ENCODE data around the gene PLA2G4A. TPM values are rescaled to one million over a fixed set of nuclear protein-coding genes. Genes with fewer than 3 reads are reported as not detected.

PLA2G4A gene
- total RNA-seq, 4 donors from 2014 or later = 11.0 to 13.8 (median 11.6) TPM

GRCh38 chr1:187001198-187001889, 172.6 kb downstream of the PLA2G4A start:
- Histone ChIP-seq H3K27me3 (no peaks in the 10 kb centered on the region), H3K4me1 (peaks cover 4% of the 10 kb centered on the region), H3K4me3 (no peak overlapping the region), H3K27ac (no peak overlapping the region), H3K9me3 (no peaks in the 10 kb centered on the region), H3K36me3 (no peaks in the 10 kb centered on the region)
- peak in 1 of 3 donors; percentile 58 for TF ChIP-seq POLR2AphosphoS5 (IDR thresholded peaks at IDR 0.05)
- no peak for TF ChIP-seq POLR2A (IDR thresholded peaks at IDR 0.05)
- TF ChIP-seq CTCF (IDR thresholded peaks at IDR 0.05) = no peak
- DNase-seq (ENCODE audit: low spot score in 2 of 2) = no peak
- WGBS = 34% methylated on average over 4 of the region's 4 CpGs

- 85% methylated on average over 8 of the region's 8 CpGs for WGBS
- peaks cover 4% of the 10 kb centered on the region for H3K4me1 ChIP-seq
- H3K27me3 ChIP-seq = no peaks in the 10 kb centered on the region
- no peak for TF ChIP-seq CTCF (IDR thresholded peaks at IDR 0.05)
- no peak for TF ChIP-seq EP300 (IDR thresholded peaks at IDR 0.05)
- TF ChIP-seq POLR2A (IDR thresholded peaks at IDR 0.05) = no peak
- TF ChIP-seq POLR2AphosphoS5 (IDR thresholded peaks at IDR 0.05) = no peak
- H3K9me3 ChIP-seq = no peaks in the 10 kb centered on the region
- H3K36me3 ChIP-seq = no peaks in the 10 kb centered on the region
- H3K27ac ChIP-seq = no peak overlapping the region
- no peak for DNase-seq (ENCODE audit: low spot score in 2 of 2)
- H3K4me3 ChIP-seq = no peak overlapping the region
Observed at GRCh38 chr1:187003353-187003752, 174.6 kb downstream of the PLA2G4A start.

- no peaks in the 10 kb centered on the region for H3K27me3 ChIP-seq
- DNase-seq (ENCODE audit: low spot score in 2 of 2) = no peak
- 62% methylated on average over 2 of the region's 2 CpGs for WGBS
- no peaks in the 10 kb centered on the region for H3K9me3 ChIP-seq
- H3K4me3 ChIP-seq = no peak overlapping the region
- H3K27ac ChIP-seq = no peak overlapping the region
- H3K4me1 ChIP-seq = peaks cover 2% of the 10 kb centered on the region
- H3K36me3 ChIP-seq = no peaks in the 10 kb centered on the region
- no peak for TF ChIP-seq CTCF (IDR thresholded peaks at IDR 0.05)
Observed at GRCh38 chr1:187006896-187007295, 178.1 kb downstream of the PLA2G4A start.

GRCh38 chr1:187009320-187009719, 180.6 kb downstream of the PLA2G4A start:
- TF ChIP-seq POLR2AphosphoS5 (IDR thresholded peaks at IDR 0.05) = no peak
- TF ChIP-seq EP300 (IDR thresholded peaks at IDR 0.05) = no peak
- no peak for TF ChIP-seq POLR2A (IDR thresholded peaks at IDR 0.05)
- no peak for TF ChIP-seq CTCF (IDR thresholded peaks at IDR 0.05)
- Histone ChIP-seq H3K27ac (no peak overlapping the region), H3K4me3 (no peak overlapping the region), H3K9me3 (no peaks in the 10 kb centered on the region), H3K36me3 (no peaks in the 10 kb centered on the region), H3K27me3 (no peaks in the 10 kb centered on the region), H3K4me1 (no peaks in the 10 kb centered on the region)
- no peak for DNase-seq (ENCODE audit: low spot score in 2 of 2)
- 81% methylated on average over 2 of the region's 2 CpGs for WGBS

GRCh38 chr1:187010571-187011309, 182.0 kb downstream of the PLA2G4A start:
- DNase-seq (ENCODE audit: low spot score in 2 of 2) = no peak
- Histone ChIP-seq H3K36me3 (no peaks in the 10 kb centered on the region), H3K4me3 (no peak overlapping the region), H3K4me1 (no peaks in the 10 kb centered on the region), H3K27me3 (no peaks in the 10 kb centered on the region), H3K9me3 (no peaks in the 10 kb centered on the region), H3K27ac (no peak overlapping the region)
- 87% methylated on average over 4 of the region's 4 CpGs for whole genome bisulfite sequencing
- no peak for TF ChIP-seq EP300 (IDR thresholded peaks at IDR 0.05)
- TF ChIP-seq POLR2AphosphoS5 (IDR thresholded peaks at IDR 0.05) = no peak
- no peak for TF ChIP-seq POLR2A (IDR thresholded peaks at IDR 0.05)
- TF ChIP-seq CTCF (IDR thresholded peaks at IDR 0.05) = no peak

All from suprapubic skin (tissue), 4 donors.